WTC11 (cell line): ENCODE measurements around the gene PLBD2. TPM values are rescaled to one million over a fixed set of nuclear protein-coding genes. Genes with fewer than 3 reads are reported as not detected.

Experiments
- total RNA-seq: library from RNA; stranded (reverse); gene quantifications from 3 replicates; pipeline ENCODE4 v1.2.3, GENCODE V29; 2021

Gene PLBD2
- total RNA-seq, 1 experiment from 2014 or later, result 34.8 TPM

Other genes with a start within 250 kb of the PLBD2 start
- 6.9 to 8.1 TPM (median 8.0 TPM) in 3 replicates for gene RASAL1, start 222.8 kb upstream of the PLBD2 start, total RNA-seq
- gene CFAP73, start 208.9 kb upstream of the PLBD2 start, total RNA-seq, result 0.30 to 0.94 TPM (median 0.37 TPM) in 3 replicates
- 120 to 151 TPM (median 123 TPM) in 3 replicates for gene DDX54, start 173.1 kb upstream of the PLBD2 start, total RNA-seq
- 26.4 to 29.3 TPM (median 27.1 TPM) in 3 replicates for gene RITA1, start 172.9 kb upstream of the PLBD2 start, total RNA-seq
- 29.0 to 32.7 TPM (median 30.7 TPM) in 3 replicates for gene TPCN1, start 137.1 kb upstream of the PLBD2 start, total RNA-seq
- gene SLC8B1, start 23.5 kb upstream of the PLBD2 start, total RNA-seq, result 12.2 to 13.9 TPM (median 13.8 TPM) in 3 replicates
- 0.21 to 0.46 TPM (median 0.31 TPM) in 3 replicates for gene SDS, start 45.3 kb downstream of the PLBD2 start, total RNA-seq
- gene SDSL, start 63.8 kb downstream of the PLBD2 start, total RNA-seq, result 0.41 to 0.96 TPM (median 0.52 TPM) in 3 replicates
- gene LHX5, start 113.3 kb downstream of the PLBD2 start, total RNA-seq, result 1.5 to 3.0 TPM (median 1.6 TPM) in 3 replicates